Activated CD8-positive, alpha-beta memory T cell treated with anti-CD3 and anti-CD28 coated beads for 24 hours (primary cell): Measurements from ENCODE around the gene PCDHGA4.
"Not testable (repeated sequence)": the region's sequence is repeated elsewhere in the genome, so short reads cannot be mapped to it uniquely, and the experiment has no call there.

Experiments used
- DNase-seq: peaks from one replicate; pipeline ENCODE4 v3.0.0-alpha.2; 2020

The PCDHGA4 gene

GRCh38 chr5:141354900-141355469 is at the start of gene PCDHGA4:
TSS of gene PCDHGA4 (plus strand) at chr5:141355021. CDS start at chr5:141355108, 87 bp downstream.
- DNase-seq = no peak

GRCh38 chr5:141306630-141307029 is 48.2 kb upstream of the PCDHGA4 start:
- DNase-seq = no peak

DNA sequence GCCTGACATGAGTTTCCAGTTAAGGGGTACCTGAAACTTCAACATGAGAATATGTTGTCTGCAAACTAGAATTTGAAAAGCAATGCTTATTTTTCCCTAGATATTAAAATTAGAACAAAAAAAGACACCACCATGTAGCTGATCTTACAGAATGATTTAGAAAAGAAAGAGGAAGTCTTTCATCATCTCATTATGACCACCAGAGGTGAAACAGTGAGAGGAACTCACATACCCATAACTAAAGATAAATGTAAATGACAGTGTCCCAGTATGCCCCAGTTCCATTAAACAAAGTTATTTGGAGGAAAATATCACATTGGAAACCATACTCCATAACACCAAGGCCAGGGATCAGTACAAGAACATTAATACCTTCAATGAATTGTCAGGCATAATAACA is 41.1 kb upstream of the PCDHGA4 start:
- no peak for DNase-seq

GRCh38 chr5:141316963-141317362 is 37.9 kb upstream of the PCDHGA4 start:
- not testable (repeated sequence) for DNase-seq

- DNase-seq = no peak
These were observed 35.6 kb upstream of the PCDHGA4 start for GRCh38 chr5:141319202-141319601.

DNA sequence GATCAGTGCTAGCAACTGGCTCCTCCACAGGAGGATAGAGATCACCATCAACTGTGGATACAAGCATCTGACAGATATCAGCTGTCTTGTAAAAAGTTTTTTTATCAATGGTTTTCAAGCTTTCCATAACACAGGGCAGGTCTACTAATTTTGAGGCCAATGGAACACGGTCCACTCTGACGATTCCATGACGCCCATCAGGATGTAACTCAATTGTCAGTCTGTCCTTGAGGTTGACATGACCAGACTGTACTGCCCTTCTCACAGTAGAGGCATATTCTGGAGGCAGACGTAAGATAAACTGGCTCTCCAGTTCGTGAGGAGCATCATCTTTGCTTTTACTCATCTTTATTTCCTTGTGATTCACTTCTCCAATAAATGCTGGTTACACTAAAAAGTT is 35.1 kb upstream of the PCDHGA4 start:
- DNase-seq = no peak

DNA sequence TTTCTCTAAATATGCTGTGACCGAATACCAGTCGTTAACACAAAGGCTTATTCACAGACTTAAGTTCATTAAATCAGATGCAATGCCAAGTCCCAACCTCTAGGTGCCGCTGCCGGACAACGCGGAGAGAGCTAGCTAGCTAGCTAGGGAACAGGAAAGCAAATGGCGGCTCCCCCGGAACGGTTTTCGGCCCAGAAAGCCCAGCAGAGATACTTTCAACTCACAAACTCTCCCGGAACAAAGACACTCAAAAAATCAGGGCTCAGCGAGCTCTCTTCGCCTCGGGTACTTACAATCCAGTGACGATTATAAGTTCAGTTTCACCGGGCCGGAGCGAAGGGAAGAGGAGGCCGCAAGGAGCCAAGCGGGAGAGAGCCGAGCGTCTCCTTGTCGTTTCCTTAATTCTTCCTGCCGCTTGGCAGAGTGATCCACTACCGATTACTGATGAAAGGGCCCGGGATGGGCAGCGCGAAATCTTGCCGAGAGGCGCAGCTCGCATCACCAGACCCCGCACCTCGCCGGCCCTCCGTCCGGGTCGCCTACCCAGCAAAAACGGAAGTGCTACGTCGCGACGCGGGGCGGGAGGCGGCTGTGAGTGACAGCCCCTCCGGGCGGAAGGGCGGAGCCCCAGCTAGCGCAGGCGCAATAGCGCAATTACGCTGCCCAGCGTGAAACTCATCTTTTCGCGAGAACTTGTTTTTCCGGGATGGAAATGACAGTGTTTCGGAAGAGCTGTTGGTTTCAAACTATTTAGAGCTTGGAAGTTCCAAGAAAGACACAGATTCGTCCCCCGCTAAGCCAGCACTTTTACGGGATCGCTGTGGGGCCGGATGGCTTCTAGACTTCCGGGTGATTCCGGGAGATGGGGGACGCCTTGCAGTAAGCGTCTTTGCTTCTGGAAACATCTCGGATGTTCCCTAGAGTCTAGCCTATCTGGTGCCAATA is 34.3 kb upstream of the PCDHGA4 start, which contains the start of gene TAF7:
TSS of gene TAF7 (minus strand) at position 560 of the 945 bp plus-strand sequence. CDS start 740 bp downstream, outside the sequence.
- peak; percentile 95 for DNase-seq

DNA sequence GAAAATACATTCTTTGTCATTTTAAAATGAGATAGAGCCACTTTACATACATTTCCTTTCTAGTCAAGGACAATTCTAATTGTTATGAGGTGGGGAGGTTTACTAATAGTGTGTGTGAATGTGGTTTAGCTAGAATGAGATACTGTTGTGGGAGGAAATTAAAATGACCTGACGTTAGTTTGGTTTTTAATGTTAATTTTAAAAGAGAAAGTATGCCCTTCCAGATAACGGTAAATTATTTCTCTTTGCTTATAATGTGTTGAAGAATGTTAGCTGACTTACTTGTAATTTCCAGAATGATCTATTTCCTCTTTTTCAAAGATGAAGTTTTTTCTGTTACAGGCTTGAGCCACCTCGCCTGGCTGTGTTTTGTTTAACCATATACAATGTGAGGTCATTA is 32.6 kb upstream of the PCDHGA4 start:
- DNase-seq = no peak

- peak; percentile 80 for DNase-seq
These were observed 28.6 kb upstream of the PCDHGA4 start for GRCh38 chr5:141326088-141326854.

DNA sequence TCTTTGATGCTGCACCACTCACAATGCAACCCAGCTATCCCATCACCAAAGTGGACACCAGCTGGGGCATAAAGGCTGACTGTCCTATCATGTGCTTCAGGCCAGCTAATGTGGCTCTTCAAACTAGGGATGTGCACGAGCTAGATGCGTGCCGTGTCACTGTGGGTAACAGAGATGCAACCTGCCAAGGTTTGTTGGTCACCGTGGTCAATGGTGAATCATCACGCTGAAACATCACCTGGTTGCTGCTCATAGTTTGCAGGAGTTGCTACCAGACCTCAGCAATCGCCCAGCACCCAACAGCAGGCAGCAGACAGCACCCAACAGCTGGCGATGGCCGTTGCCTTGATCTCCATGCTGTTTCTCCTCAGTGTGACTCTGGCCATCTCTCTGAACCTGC is 26.6 kb upstream of the PCDHGA4 start:
- DNase-seq = no peak

GRCh38 chr5:141330299-141331080 is 24.3 kb upstream of the PCDHGA4 start, which contains the start of gene PCDHGA1:
TSS of gene PCDHGA1 (plus strand) at chr5:141330514.
- no peak for DNase-seq

DNA sequence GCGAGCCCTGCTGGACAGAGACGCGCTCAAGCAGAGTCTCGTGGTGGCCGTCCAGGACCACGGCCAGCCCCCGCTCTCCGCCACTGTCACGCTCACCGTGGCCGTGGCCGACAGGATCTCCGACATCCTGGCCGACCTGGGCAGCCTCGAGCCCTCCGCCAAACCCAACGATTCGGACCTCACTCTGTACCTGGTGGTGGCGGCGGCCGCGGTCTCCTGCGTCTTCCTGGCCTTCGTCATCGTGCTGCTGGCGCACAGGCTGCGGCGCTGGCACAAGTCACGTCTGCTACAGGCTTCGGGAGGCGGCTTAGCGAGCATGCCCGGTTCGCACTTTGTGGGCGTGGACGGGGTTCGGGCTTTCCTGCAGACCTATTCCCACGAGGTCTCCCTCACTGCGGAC is 22.2 kb upstream of the PCDHGA4 start:
- not testable (repeated sequence) for DNase-seq

DNA sequence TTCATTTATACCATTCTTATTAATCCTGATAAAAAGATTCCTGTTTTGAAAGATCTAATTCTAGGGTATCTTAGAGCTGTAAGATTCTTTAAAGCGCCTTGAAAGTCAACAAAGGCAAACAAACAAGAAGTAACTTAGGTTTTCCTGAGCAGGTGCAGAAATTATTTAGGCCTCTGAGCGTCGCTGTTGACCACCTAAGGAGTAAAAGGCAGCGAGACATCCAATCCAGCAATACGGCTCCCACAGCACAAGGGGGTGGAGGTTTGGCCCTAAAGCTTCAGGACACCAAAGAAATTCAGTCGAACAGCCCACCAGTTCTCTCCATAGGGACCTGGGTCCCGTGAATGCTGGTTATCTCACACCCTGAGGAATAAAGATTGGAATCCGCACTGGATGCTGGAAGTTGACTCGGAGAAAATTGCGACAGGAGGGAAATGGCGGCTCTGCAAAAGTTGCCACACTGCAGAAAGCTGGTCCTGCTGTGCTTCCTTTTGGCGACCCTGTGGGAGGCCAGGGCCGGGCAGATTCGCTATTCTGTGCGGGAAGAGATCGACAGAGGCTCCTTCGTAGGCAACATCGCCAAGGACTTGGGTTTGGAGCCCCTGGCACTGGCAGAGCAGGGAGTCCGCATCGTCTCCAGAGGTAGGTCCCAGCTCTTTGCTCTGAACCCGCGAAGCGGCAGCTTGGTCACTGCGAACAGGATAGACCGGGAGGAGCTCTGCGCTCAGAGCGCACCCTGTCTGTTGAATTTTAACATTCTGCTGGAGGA is 16.1 kb upstream of the PCDHGA4 start, which contains the start of gene PCDHGA2:
TSS of gene PCDHGA2 (plus strand) at position 223 of the 769 bp plus-strand sequence.
- no peak for DNase-seq

GRCh38 chr5:141340781-141341354 is 14.0 kb upstream of the PCDHGA4 start:
- not testable (repeated sequence) for DNase-seq

- no peak for DNase-seq
These were observed 12.0 kb upstream of the PCDHGA4 start for GRCh38 chr5:141342773-141343172.

GRCh38 chr5:141343242-141343952 is 11.4 kb upstream of the PCDHGA4 start, which contains the start of gene PCDHGA3:
TSS of gene PCDHGA3 (plus strand) at chr5:141343829. CDS start at chr5:141344034, 205 bp downstream.
- DNase-seq = no peak

DNA sequence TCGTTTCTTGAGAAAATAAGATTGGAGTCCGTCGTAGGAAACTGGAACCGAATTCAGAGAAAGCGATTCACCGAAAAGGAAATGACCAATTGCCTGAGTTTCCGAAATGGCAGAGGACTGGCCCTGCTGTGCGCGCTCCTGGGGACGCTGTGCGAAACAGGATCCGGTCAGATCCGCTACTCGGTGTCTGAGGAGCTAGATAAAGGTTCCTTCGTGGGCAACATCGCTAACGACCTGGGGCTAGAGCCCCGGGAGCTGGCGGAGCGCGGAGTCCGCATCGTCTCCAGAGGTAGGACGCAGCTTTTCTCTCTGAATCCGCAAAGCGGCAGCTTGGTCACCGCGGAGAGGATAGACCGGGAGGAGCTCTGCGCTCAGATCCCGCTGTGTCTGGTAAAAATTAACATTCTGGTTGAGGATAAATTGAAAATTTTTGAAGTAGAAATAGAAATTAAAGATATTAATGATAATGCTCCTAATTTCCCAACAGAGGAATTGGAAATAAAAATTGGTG is 10.8 kb upstream of the PCDHGA4 start:
- no peak for DNase-seq

- DNase-seq = no peak
These were observed 9.5 kb upstream of the PCDHGA4 start for GRCh38 chr5:141345327-141345726.

- DNase-seq = not testable (repeated sequence)
These were observed 8.8 kb upstream of the PCDHGA4 start for GRCh38 chr5:141346017-141346416.
